Measurements from ENCODE around the gene UGGT1.

GRCh38 chr2:128159437-128159836 is 68.4 kb downstream of the UGGT1 start:
- TF ChIP-seq CTCF (conservative IDR thresholded peaks at IDR 0.05; ENCODE audit: low read length) = no peak
- TF ChIP-seq EZH2phosphoT487 (IDR thresholded peaks at IDR 0.05; ENCODE audit: borderline replicate concordance, low read depth, low read length) = no peak

All from OCI-LY7 (cell line).